HUES48 (cell line): ENCODE measurements around the gene LOC128125822.

Source experiments
- H3K27ac ChIP-seq: one replicate; pipeline ENCODE4 v1.7.0; 2013; ENCODE audit warnings: low read depth, low read length, inconsistent platforms
- H3K27me3 ChIP-seq: 2 replicates; pipeline ENCODE4 v1.6.1; 2013; ENCODE audit warnings: mild to moderate bottlenecking, low read length; ENCODE audit not compliant: control insufficient read depth, insufficient read depth
- H3K36me3 ChIP-seq: 2 replicates; pipeline ENCODE4 v1.6.1; 2013; ENCODE audit warnings: low read length; ENCODE audit not compliant: control insufficient read depth, insufficient read depth
- H3K4me1 ChIP-seq: 2 replicates; pipeline ENCODE4 v1.6.1; 2013; ENCODE audit warnings: mild to moderate bottlenecking, low read length; ENCODE audit not compliant: control insufficient read depth, insufficient read depth
- H3K4me3 ChIP-seq: 2 replicates; pipeline ENCODE4 v1.5.1; 2013; ENCODE audit warnings: mild to moderate bottlenecking, low read depth, low read length
- H3K9ac ChIP-seq: 2 replicates; pipeline ENCODE4 v1.6.1; 2013; ENCODE audit warnings: mild to moderate bottlenecking, low read depth, low read length, moderate library complexity
- H3K9me3 ChIP-seq: 2 replicates; pipeline ENCODE4 v1.6.1; 2013; ENCODE audit warnings: low read length; ENCODE audit not compliant: control insufficient read depth, insufficient read depth

LOC128125822 gene

DNA sequence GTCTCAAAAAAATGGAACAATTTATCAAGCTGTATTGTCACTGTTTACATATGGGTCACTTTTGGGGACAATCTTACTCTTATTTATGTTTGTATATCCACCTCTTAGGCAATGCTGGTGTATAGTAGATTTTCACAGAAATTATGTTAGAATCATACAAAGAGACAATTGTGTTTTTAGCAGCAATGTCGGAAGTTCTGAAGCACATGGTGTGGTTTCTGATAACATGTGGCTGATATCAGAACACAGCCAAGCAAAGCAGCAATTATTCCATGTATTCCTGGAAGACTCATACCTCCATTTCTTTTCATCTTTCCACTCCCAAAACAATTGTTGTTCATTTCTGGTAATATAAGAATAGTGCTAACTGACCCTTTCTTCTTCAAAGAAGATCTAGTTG is 17.5 kb upstream of the LOC128125822 start:
- H3K27me3 ChIP-seq: no peaks in the 10 kb centered on the region
- H3K27ac ChIP-seq: no peak overlapping the region
- H3K9ac ChIP-seq: no peak overlapping the region
- H3K4me3 ChIP-seq: no peak overlapping the region
- no peaks in the 10 kb centered on the region for H3K36me3 ChIP-seq
- no peaks in the 10 kb centered on the region for H3K4me1 ChIP-seq
- H3K9me3 ChIP-seq: no peaks in the 10 kb centered on the region

DNA sequence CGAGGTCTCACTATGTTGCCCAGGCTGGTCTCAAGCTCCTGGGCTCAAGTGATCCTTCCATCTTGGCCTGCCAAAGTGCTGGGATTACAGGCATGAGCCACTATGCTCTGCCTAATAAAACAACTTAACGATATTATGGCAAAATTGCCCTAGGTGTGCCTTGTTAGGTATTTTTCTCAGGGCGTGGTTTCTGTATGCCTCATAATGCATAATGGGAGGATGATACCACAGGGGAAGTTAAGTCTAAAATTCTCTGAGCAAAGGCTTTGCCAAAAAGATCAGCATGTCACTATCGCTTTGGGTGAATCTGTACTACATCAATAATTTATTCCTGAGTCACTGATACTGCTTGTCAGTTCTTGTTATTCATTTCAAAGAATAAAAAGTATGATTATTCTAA is 15.9 kb upstream of the LOC128125822 start:
- Histone ChIP-seq H3K4me1 (no peaks in the 10 kb centered on the region), H3K9ac (no peak overlapping the region), H3K27me3 (no peaks in the 10 kb centered on the region), H3K9me3 (no peaks in the 10 kb centered on the region), H3K4me3 (no peak overlapping the region), H3K27ac (no peak overlapping the region), H3K36me3 (no peaks in the 10 kb centered on the region)

DNA sequence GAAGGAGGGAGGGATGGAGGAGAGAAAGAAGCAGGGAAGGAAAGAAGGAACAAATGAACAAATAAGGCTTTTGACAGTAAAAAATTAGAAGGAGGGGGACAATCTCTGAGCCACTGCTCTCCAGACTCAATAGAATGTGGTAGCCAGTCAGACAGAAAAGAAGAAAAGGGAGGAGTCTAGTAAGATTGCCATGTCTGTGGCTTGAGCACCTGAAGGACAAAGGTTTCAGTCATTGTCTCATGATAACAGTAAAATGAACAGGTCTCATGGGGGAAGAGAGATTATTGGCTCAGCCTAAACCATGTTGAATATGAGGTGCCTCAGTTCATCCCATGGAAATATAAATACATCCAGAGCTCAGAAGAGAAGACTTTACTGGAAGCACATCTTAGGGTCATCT is 14.0 kb upstream of the LOC128125822 start:
- H3K27me3 ChIP-seq: no peaks in the 10 kb centered on the region
- no peak overlapping the region for H3K4me3 ChIP-seq
- no peak overlapping the region for H3K9ac ChIP-seq
- no peaks in the 10 kb centered on the region for H3K36me3 ChIP-seq
- no peak overlapping the region for H3K27ac ChIP-seq
- H3K9me3 ChIP-seq: no peaks in the 10 kb centered on the region
- H3K4me1 ChIP-seq: no peaks in the 10 kb centered on the region

DNA sequence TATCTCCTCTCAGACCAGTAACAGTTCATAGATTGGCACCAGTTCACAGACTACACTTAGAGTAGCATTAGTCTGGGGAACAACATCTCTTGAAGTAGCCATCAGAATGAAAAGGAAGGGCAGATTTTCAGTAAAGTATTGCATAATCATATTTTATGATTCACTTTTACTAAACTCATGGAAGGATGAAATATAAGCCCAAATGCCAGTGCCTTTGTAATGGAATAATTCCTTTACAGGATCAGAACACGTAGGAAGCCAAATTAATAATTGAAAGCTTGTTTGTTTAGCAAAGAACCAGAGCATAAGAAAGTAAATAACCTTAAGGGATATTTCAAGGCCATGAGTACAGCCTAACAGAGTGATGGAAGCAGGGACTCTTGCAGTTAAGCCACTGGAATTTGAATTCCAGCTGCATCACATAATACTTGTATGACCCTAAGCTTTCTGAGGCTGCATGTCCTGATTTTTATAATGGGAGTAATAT is 11.4 kb upstream of the LOC128125822 start:
- Histone ChIP-seq H3K9me3 (no peaks in the 10 kb centered on the region), H3K4me1 (peaks cover 4% of the 10 kb centered on the region), H3K4me3 (no peak overlapping the region), H3K27ac (no peak overlapping the region), H3K27me3 (no peaks in the 10 kb centered on the region), H3K36me3 (no peaks in the 10 kb centered on the region), H3K9ac (no peak overlapping the region)

DNA sequence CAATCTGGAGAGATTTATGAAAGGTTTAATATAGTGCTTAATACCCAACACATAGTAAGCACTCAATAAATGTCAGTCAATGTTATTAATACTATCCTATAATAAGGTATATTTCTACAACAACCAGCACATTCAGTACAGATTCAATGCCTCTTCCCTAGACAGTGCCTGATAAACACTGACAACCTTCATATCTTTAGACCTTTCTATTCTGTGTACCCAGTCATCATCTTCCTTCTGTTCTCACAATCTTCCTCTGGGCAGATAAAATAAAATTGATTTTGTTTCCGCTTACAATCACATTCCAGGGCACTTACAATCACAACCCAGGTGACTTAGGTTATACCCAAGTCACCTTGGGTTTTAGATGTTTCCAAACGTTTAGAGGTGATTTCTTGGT is 11.0 kb upstream of the LOC128125822 start:
- Histone ChIP-seq H3K27me3 (no peaks in the 10 kb centered on the region), H3K9ac (no peak overlapping the region), H3K36me3 (no peaks in the 10 kb centered on the region), H3K4me3 (no peak overlapping the region), H3K27ac (no peak overlapping the region), H3K4me1 (peaks cover 8% of the 10 kb centered on the region), H3K9me3 (no peaks in the 10 kb centered on the region)

DNA sequence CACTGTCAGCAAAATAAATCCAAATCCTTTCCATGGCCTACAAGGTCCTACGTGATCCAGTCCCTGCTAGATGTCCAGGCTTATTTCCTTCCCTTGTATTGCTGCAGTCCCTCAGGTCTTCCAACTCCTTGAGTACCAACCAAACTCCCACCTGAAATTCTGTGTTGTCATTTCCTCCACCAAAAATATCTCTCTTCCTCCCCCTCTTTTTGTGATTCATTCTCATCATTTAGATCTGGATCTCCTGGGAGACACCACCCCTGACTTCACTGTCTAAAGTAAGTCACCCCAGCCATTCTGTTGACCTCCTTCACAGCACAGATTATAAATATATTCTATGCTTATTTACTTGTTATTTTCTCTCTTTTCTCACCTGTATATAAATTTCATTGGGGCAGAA is 9.0 kb upstream of the LOC128125822 start:
- no peaks in the 10 kb centered on the region for H3K9me3 ChIP-seq
- no peak overlapping the region for H3K27ac ChIP-seq
- no peaks in the 10 kb centered on the region for H3K36me3 ChIP-seq
- H3K27me3 ChIP-seq: no peaks in the 10 kb centered on the region
- no peak overlapping the region for H3K4me3 ChIP-seq
- peaks cover 12% of the 10 kb centered on the region for H3K4me1 ChIP-seq
- no peak overlapping the region for H3K9ac ChIP-seq

DNA sequence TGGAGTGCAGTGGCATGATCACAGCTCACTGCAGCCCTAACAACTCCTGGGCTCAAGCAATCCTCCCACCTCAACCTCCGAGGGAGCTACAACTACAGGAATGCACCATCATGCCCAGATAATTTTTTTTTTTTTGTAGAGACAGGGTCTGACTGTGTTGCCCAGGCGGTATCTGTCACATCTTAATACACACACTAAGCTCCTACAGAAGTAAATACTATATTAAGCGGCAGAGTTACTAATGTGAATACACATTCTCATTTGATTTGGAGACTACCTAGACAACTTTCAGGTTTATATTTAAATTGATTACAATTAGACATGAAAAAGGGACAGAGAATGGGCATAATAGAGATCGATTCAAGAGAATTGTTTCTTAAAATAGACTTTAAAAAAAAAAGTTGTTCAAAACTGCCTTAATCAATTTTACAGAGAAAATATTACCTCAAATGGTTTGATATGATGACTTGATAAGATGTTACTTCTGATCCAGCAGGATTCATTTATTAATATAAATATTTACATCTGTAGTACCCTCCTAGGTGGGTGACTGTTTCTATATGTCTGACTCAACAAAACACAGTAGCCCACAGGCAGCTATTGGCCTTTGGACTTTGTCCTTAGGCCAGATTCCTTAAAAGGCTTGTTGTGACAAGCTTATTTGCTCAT is 7.1 kb upstream of the LOC128125822 start:
- Histone ChIP-seq H3K9me3 (no peaks in the 10 kb centered on the region), H3K9ac (no peak overlapping the region), H3K27ac (no peak overlapping the region), H3K36me3 (no peaks in the 10 kb centered on the region), H3K4me1 (peaks cover 12% of the 10 kb centered on the region), H3K27me3 (no peaks in the 10 kb centered on the region; the same call in 1 of the 2 replicates), H3K4me3 (no peak overlapping the region)

DNA sequence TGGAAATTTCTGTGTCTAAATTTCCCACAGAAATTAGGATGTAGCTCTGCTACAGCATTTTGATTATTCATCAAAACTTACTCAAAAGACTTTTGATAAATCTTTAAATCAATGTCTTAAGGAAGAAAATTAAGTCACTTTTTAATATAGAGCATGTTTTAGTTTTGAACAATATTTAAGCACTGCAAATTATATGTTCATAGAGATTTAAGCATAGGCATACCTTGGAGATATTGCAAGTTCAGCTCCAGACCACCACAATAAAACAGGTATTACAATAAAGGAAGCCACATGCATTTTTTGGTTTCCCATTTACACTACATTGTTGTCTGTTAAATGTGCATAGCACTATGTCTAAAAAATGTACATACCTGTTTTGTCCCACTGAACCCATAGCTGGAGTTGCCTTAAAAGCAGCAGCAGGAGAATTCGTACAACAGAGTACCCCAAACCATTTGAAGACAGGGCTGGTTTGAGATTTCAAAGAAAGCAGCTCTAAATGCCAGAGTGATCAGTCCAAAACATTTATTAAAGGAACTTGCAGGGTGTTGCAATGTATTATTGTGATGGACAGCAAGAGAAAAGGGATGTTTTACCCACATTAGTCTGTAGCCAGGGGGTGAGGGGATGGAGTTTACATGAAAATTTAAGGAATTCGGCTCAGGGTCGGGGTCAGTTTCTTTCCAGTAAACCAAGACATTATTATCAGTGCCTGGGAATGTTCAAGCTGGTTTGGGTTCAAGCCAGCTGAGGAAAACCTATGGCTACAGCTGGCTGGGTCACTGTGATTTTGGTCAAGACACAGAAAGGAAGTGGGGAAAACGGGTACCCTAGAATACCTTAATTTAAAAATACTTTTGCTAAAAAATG is 6.3 kb upstream of the LOC128125822 start:
- no peaks in the 10 kb centered on the region for H3K9me3 ChIP-seq
- H3K27me3 ChIP-seq: no peaks in the 10 kb centered on the region; the same call in 1 of the 2 replicates
- peaks cover 14% of the 10 kb centered on the region for H3K4me1 ChIP-seq
- H3K4me3 ChIP-seq: no peak overlapping the region; the same call in 1 of the 2 replicates
- H3K36me3 ChIP-seq: no peaks in the 10 kb centered on the region
- no peak overlapping the region for H3K27ac ChIP-seq
- H3K9ac ChIP-seq: no peak overlapping the region

DNA sequence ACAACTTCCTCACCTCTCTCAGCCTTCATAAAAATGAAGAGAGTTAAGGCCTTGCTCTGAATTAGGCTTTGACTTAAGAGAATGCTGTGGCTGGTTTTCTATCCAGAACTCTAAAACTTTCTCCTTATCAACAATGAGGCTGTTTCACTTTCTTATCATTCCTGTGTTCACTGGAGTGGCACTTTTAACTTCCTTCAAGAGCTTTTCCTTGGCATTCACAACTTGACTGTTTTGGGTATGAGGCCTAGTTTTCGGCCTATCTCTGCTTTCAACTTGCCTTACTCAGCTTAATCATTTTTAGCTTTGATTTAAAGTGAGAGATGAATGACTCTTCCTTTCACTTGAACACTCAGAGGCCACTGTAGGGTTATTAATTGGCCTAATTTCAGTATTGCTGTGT is 4.3 kb upstream of the LOC128125822 start:
- Histone ChIP-seq H3K4me3 (no peak overlapping the region), H3K9ac (no peak overlapping the region), H3K9me3 (no peaks in the 10 kb centered on the region), H3K27ac (no peak overlapping the region), H3K27me3 (no peaks in the 10 kb centered on the region; the same call in 1 of the 2 replicates), H3K36me3 (no peaks in the 10 kb centered on the region), H3K4me1 (peaks cover 21% of the 10 kb centered on the region)

DNA sequence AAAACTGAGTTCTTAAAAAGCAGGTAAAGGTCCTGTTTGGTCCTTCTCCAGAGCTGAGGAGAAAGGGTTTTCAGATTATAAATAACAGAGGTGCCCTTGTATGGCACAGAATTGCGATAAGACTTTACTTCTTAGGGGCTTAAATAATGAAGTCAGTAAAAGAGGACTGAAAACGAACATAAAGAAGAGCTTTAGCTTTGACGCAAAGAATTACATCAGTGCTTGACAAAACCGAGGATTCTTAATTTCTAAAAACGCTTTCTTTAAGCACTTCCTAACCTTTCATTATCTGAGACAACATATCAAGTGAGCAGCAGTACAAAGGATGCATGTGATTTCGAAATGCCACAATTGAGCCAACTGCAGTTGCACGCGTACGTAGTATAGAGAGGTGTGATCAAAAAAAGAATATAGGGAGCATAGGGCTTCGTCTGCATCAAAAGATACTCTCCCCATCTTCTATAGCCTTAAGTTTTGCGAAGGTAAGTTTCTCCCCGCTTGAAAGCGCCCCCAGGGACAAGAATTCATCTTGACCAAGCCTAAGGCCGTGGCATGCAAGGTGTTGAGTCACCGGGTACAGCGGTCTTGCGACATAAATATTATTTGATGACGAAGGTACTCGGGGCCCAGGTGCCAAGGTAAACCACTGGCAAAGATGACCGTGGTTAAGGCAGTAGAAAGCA is 778 bp upstream of the LOC128125822 start:
- H3K4me1 ChIP-seq: peaks cover 25% of the 10 kb centered on the region
- peak overlapping the region; percentile 96 for H3K27ac ChIP-seq
- H3K4me3 ChIP-seq: peak overlapping the region; percentile 96
- no peaks in the 10 kb centered on the region for H3K9me3 ChIP-seq
- H3K9ac ChIP-seq: peak overlapping the region; percentile 94
- peaks cover 8% of the 10 kb centered on the region for H3K36me3 ChIP-seq
- no peaks in the 10 kb centered on the region; the same call in 1 of the 2 replicates for H3K27me3 ChIP-seq

DNA sequence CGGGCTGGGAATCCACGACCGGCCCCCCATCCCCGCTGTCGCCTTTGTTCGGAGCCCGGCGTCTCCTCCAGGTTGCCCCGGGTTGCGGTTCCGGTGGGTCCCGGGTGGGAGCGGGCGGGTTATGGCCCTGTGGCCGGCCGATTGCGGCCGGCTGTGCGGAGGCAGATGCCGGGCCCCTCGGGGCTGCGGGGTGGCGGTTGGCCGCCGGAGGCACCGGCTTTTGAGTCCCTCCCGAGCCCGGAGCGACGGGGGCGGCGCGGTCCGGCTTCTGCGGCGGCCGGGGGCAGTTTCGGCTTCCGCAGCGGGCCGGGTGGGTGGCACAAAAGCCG is 431 bp downstream of the LOC128125822 start:
- Histone ChIP-seq H3K27ac (peak overlapping the region; percentile 93), H3K9ac (peak overlapping the region; percentile 97), H3K4me3 (peak overlapping the region; percentile 88), H3K9me3 (no peaks in the 10 kb centered on the region), H3K4me1 (peaks cover 23% of the 10 kb centered on the region), H3K36me3 (peaks cover 20% of the 10 kb centered on the region), H3K27me3 (no peaks in the 10 kb centered on the region; the same call in 1 of the 2 replicates)
